Measurements from ENCODE around the gene ATF6.

The ATF6 gene

GRCh38 chr1:161921990-161922389, 155.9 kb downstream of the ATF6 start:
- no peak overlapping the region for H3K4me3 ChIP-seq (ENCODE audit: low read depth in 1 of 2, low read length in 2 of 2)
- H3K27me3 ChIP-seq (ENCODE audit: control insufficient read depth in 1 of 2, insufficient read depth in 2 of 2, low read length in 2 of 2), result no peaks in the 10 kb centered on the region
- no peak overlapping the region for H3K27ac ChIP-seq (ENCODE audit: low read depth, low read length)
- H3K4me1 ChIP-seq (ENCODE audit: control insufficient read depth in 1 of 2, insufficient read depth in 2 of 2, low read length in 2 of 2), result no peaks in the 10 kb centered on the region
- no peak overlapping the region for H3K9ac ChIP-seq (ENCODE audit: low read depth in 1 of 2, low read length in 2 of 2)
- peaks cover 0 to 1% of the 10 kb centered on the region in 2 donors for H3K36me3 ChIP-seq (ENCODE audit: control insufficient read depth in 1 of 2, insufficient read depth in 2 of 2, low read length in 2 of 2)
- H3K9me3 ChIP-seq (ENCODE audit: control insufficient read depth in 1 of 2, low read length in 2 of 2), result no peaks in the 10 kb centered on the region

GRCh38 chr1:161928056-161928455, 161.9 kb downstream of the ATF6 start:
- Histone ChIP-seq H3K4me3 (ENCODE audit: low read depth in 1 of 2, low read length in 2 of 2) (no peak overlapping the region), H3K4me1 (ENCODE audit: control insufficient read depth in 1 of 2, insufficient read depth in 2 of 2, low read length in 2 of 2) (no peaks in the 10 kb centered on the region), H3K27ac (ENCODE audit: low read depth, low read length) (no peak overlapping the region), H3K36me3 (ENCODE audit: control insufficient read depth in 1 of 2, insufficient read depth in 2 of 2, low read length in 2 of 2) (no peaks in the 10 kb centered on the region), H3K9me3 (ENCODE audit: control insufficient read depth in 1 of 2, low read length in 2 of 2) (no peaks in the 10 kb centered on the region), H3K27me3 (ENCODE audit: control insufficient read depth in 1 of 2, insufficient read depth in 2 of 2, low read length in 2 of 2) (no peaks in the 10 kb centered on the region), H3K9ac (ENCODE audit: low read depth in 1 of 2, low read length in 2 of 2) (no peak overlapping the region)

GRCh38 chr1:161929137-161929536, 163.0 kb downstream of the ATF6 start:
- no peak overlapping the region for H3K27ac ChIP-seq (ENCODE audit: low read depth, low read length)
- no peaks in the 10 kb centered on the region for H3K36me3 ChIP-seq (ENCODE audit: control insufficient read depth in 1 of 2, insufficient read depth in 2 of 2, low read length in 2 of 2)
- H3K4me3 ChIP-seq (ENCODE audit: low read depth in 1 of 2, low read length in 2 of 2), result no peak overlapping the region

GRCh38 chr1:161930064-161930463, 163.9 kb downstream of the ATF6 start:
- no peaks in the 10 kb centered on the region for H3K4me1 ChIP-seq (ENCODE audit: control insufficient read depth in 1 of 2, insufficient read depth in 2 of 2, low read length in 2 of 2)
- H3K36me3 ChIP-seq (ENCODE audit: control insufficient read depth in 1 of 2, insufficient read depth in 2 of 2, low read length in 2 of 2), result no peaks in the 10 kb centered on the region
- H3K27me3 ChIP-seq (ENCODE audit: control insufficient read depth in 1 of 2, insufficient read depth in 2 of 2, low read length in 2 of 2), result no peaks in the 10 kb centered on the region
- no peak overlapping the region for H3K9ac ChIP-seq (ENCODE audit: low read depth in 1 of 2, low read length in 2 of 2)
- no peaks in the 10 kb centered on the region for H3K9me3 ChIP-seq (ENCODE audit: control insufficient read depth in 1 of 2, low read length in 2 of 2)
- no peak overlapping the region for H3K4me3 ChIP-seq (ENCODE audit: low read depth in 1 of 2, low read length in 2 of 2)
- H3K27ac ChIP-seq (ENCODE audit: low read depth, low read length), result no peak overlapping the region

More at GRCh38 chr1:161929137-161929536, 163.0 kb downstream of the ATF6 start:
- no peak overlapping the region for H3K9ac ChIP-seq (ENCODE audit: low read depth in 1 of 2, low read length in 2 of 2)
- H3K4me1 ChIP-seq (ENCODE audit: control insufficient read depth in 1 of 2, insufficient read depth in 2 of 2, low read length in 2 of 2), result no peaks in the 10 kb centered on the region
- H3K27me3 ChIP-seq (ENCODE audit: control insufficient read depth in 1 of 2, insufficient read depth in 2 of 2, low read length in 2 of 2), result no peaks in the 10 kb centered on the region
- no peaks in the 10 kb centered on the region for H3K9me3 ChIP-seq (ENCODE audit: control insufficient read depth in 1 of 2, low read length in 2 of 2)

- peaks cover 0 to 3% of the 10 kb centered on the region in 2 donors for H3K36me3 ChIP-seq (ENCODE audit: control insufficient read depth in 1 of 2, insufficient read depth in 2 of 2, low read length in 2 of 2)
These were observed 166.5 kb downstream of the ATF6 start for GRCh38 chr1:161932668-161933067.

GRCh38 chr1:161933592-161934588, 167.8 kb downstream of the ATF6 start:
- Histone ChIP-seq H3K27me3 (ENCODE audit: control insufficient read depth in 1 of 2, insufficient read depth in 2 of 2, low read length in 2 of 2) (no peaks in the 10 kb centered on the region), H3K36me3 (ENCODE audit: control insufficient read depth in 1 of 2, insufficient read depth in 2 of 2, low read length in 2 of 2) (peaks cover 3 to 5% of the 10 kb centered on the region in 2 donors), H3K4me3 (ENCODE audit: low read depth in 1 of 2, low read length in 2 of 2) (no peak overlapping the region), H3K4me1 (ENCODE audit: control insufficient read depth in 1 of 2, insufficient read depth in 2 of 2, low read length in 2 of 2) (no peaks in the 10 kb centered on the region), H3K27ac (ENCODE audit: low read depth, low read length) (no peak overlapping the region), H3K9me3 (ENCODE audit: control insufficient read depth in 1 of 2, low read length in 2 of 2) (no peaks in the 10 kb centered on the region), H3K9ac (ENCODE audit: low read depth in 1 of 2, low read length in 2 of 2) (no peak overlapping the region)

More at GRCh38 chr1:161932668-161933067, 166.5 kb downstream of the ATF6 start:
- no peak overlapping the region for H3K4me3 ChIP-seq (ENCODE audit: low read depth in 1 of 2, low read length in 2 of 2)
- H3K9ac ChIP-seq (ENCODE audit: low read depth in 1 of 2, low read length in 2 of 2), result no peak overlapping the region
- H3K27ac ChIP-seq (ENCODE audit: low read depth, low read length), result no peak overlapping the region
- H3K9me3 ChIP-seq (ENCODE audit: control insufficient read depth in 1 of 2, low read length in 2 of 2), result no peaks in the 10 kb centered on the region
- no peaks in the 10 kb centered on the region for H3K4me1 ChIP-seq (ENCODE audit: control insufficient read depth in 1 of 2, insufficient read depth in 2 of 2, low read length in 2 of 2)
- H3K27me3 ChIP-seq (ENCODE audit: control insufficient read depth in 1 of 2, insufficient read depth in 2 of 2, low read length in 2 of 2), result no peaks in the 10 kb centered on the region

- H3K27ac ChIP-seq (ENCODE audit: low read depth, low read length), result no peak overlapping the region
- no peaks in the 10 kb centered on the region for H3K27me3 ChIP-seq (ENCODE audit: control insufficient read depth in 1 of 2, insufficient read depth in 2 of 2, low read length in 2 of 2)
- peaks cover 3 to 5% of the 10 kb centered on the region in 2 donors for H3K36me3 ChIP-seq (ENCODE audit: control insufficient read depth in 1 of 2, insufficient read depth in 2 of 2, low read length in 2 of 2)
- no peaks in the 10 kb centered on the region for H3K9me3 ChIP-seq (ENCODE audit: control insufficient read depth in 1 of 2, low read length in 2 of 2)
- H3K9ac ChIP-seq (ENCODE audit: low read depth in 1 of 2, low read length in 2 of 2), result no peak overlapping the region
- no peaks in the 10 kb centered on the region for H3K4me1 ChIP-seq (ENCODE audit: control insufficient read depth in 1 of 2, insufficient read depth in 2 of 2, low read length in 2 of 2)
- no peak overlapping the region for H3K4me3 ChIP-seq (ENCODE audit: low read depth in 1 of 2, low read length in 2 of 2)
These were observed 169.1 kb downstream of the ATF6 start for GRCh38 chr1:161935264-161935663.

- H3K9ac ChIP-seq (ENCODE audit: low read depth in 1 of 2, low read length in 2 of 2), result no peak overlapping the region
- H3K9me3 ChIP-seq (ENCODE audit: control insufficient read depth in 1 of 2, low read length in 2 of 2), result no peaks in the 10 kb centered on the region
- H3K27me3 ChIP-seq (ENCODE audit: control insufficient read depth in 1 of 2, insufficient read depth in 2 of 2, low read length in 2 of 2), result no peaks in the 10 kb centered on the region
- H3K36me3 ChIP-seq (ENCODE audit: control insufficient read depth in 1 of 2, insufficient read depth in 2 of 2, low read length in 2 of 2), result peaks cover 3 to 5% of the 10 kb centered on the region in 2 donors
- H3K4me1 ChIP-seq (ENCODE audit: control insufficient read depth in 1 of 2, insufficient read depth in 2 of 2, low read length in 2 of 2), result no peaks in the 10 kb centered on the region
- H3K27ac ChIP-seq (ENCODE audit: low read depth, low read length), result no peak overlapping the region
- no peak overlapping the region for H3K4me3 ChIP-seq (ENCODE audit: low read depth in 1 of 2, low read length in 2 of 2)
These were observed 170.7 kb downstream of the ATF6 start for GRCh38 chr1:161936786-161937185.

DNA sequence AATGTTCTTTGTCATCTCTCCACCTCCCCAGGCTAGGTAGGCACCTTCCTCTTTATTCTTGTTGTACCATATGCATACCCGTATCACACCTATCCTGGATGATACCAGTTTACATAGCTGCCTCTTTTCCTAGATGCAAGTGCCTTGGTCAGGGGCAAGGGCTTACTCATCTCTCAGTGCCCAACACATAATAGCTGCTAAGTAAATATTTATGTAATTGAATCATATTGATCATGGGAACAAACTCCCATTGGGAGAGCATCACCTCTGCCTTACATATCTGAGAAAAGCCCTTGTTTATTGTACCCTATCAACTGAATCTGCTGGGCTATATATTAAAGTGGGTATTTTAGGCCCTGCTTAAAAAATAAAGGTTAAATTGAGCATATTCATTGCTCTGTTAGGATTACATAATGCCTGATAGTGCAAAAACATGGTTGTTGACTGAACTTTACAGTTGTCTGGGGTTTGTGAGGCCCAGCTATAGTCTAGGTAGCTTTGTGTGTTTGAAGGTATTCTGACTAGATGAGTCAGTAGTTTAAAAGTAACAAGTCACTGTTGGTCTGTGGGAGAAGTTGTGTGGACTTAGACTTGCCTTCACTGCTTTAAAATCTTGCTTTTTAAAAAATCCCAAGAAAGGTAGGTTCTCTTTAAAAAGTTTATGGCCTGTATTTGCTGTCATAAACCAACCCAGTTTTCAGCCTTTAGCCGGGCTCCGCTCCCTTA, 174.9 kb downstream of the ATF6 start:
- H3K36me3 ChIP-seq (ENCODE audit: control insufficient read depth in 1 of 2, insufficient read depth in 2 of 2, low read length in 2 of 2), result peaks cover 16 to 18% of the 10 kb centered on the region in 2 donors
- H3K4me3 ChIP-seq (ENCODE audit: low read depth in 1 of 2, low read length in 2 of 2), result no peak overlapping the region
- no peak overlapping the region for H3K9ac ChIP-seq (ENCODE audit: low read depth in 1 of 2, low read length in 2 of 2)
- H3K27ac ChIP-seq (ENCODE audit: low read depth, low read length), result no peak overlapping the region
- no peaks in the 10 kb centered on the region for H3K9me3 ChIP-seq (ENCODE audit: control insufficient read depth in 1 of 2, low read length in 2 of 2)
- no peaks in the 10 kb centered on the region for H3K27me3 ChIP-seq (ENCODE audit: control insufficient read depth in 1 of 2, insufficient read depth in 2 of 2, low read length in 2 of 2)
- H3K4me1 ChIP-seq (ENCODE audit: control insufficient read depth in 1 of 2, insufficient read depth in 2 of 2, low read length in 2 of 2), result no peaks in the 10 kb centered on the region
